IPS DF 6.9 (cell line): ENCODE data around the gene PPP3R2.

Experiments
- DNase-seq: peaks from one replicate; pipeline ENCODE4 v3.0.0-alpha.2; 2013; ENCODE audit warnings: low read depth, low spot score
- H3K27ac ChIP-seq: one replicate; pipeline ENCODE4 v1.5.1; 2013; ENCODE audit warnings: low read length, control low read depth
- H3K27me3 ChIP-seq: 2 replicates; pipeline ENCODE4 v1.6.1; 2013; ENCODE audit warnings: mild to moderate bottlenecking, low read length; ENCODE audit not compliant: control insufficient read depth, insufficient read depth
- H3K36me3 ChIP-seq: 2 replicates; pipeline ENCODE4 v1.6.1; 2013; ENCODE audit warnings: low read length; ENCODE audit not compliant: control insufficient read depth, insufficient read depth
- H3K4me1 ChIP-seq: 2 replicates; pipeline ENCODE4 v1.6.1; 2013; ENCODE audit warnings: low read length; ENCODE audit not compliant: control insufficient read depth, insufficient read depth
- H3K4me3 ChIP-seq: 2 replicates; pipeline ENCODE4 v1.5.1; 2013; ENCODE audit warnings: mild to moderate bottlenecking, low read length
- H3K9me3 ChIP-seq: 2 replicates; pipeline ENCODE4 v1.6.1; 2013; ENCODE audit warnings: low read length, inconsistent platforms; ENCODE audit not compliant: control insufficient read depth, insufficient read depth
- WGBS: extraction: QIAGEN DNeasy Blood & Tissue Kit; methylation state at CpG from one replicate; pipeline ENCODE4 v1.1.7; 2013; ENCODE audit warnings: mixed read lengths, missing lambda C conversion rate; ENCODE audit not compliant: insufficient read length, insufficient coverage; 5-methylcytosine and 5-hydroxymethylcytosine counted together

Gene PPP3R2

GRCh38 chr9:101594796-101595195 lies at the start of gene PPP3R2:
TSS of gene PPP3R2 (minus strand) at chr9:101594969. CDS start at chr9:101594921, 48 bp downstream.
- no peaks in the 10 kb centered on the region for H3K36me3 ChIP-seq
- no peak for DNase-seq
- H3K9me3 ChIP-seq: no peaks in the 10 kb centered on the region
- H3K4me1 ChIP-seq: no peaks in the 10 kb centered on the region
- no peak within 1 kb of the TSS for H3K27ac ChIP-seq
- H3K4me3 ChIP-seq: no peak within 1 kb of the TSS
- WGBS: no CpG with 5 or more reads among the region's 19 CpGs
- no peaks in the 10 kb centered on the region for H3K27me3 ChIP-seq

GRCh38 chr9:101639785-101640665 lies 45.3 kb upstream of the PPP3R2 start:
- no CpG with 5 or more reads among the region's 2 CpGs for WGBS
- H3K27me3 ChIP-seq: no peaks in the 10 kb centered on the region
- H3K9me3 ChIP-seq: peaks cover 2% of the 10 kb centered on the region
- no peak overlapping the region for H3K4me3 ChIP-seq
- DNase-seq: no peak
- no peak overlapping the region for H3K27ac ChIP-seq
- no peaks in the 10 kb centered on the region for H3K36me3 ChIP-seq
- no peaks in the 10 kb centered on the region for H3K4me1 ChIP-seq

GRCh38 chr9:101639311-101639710 lies 44.5 kb upstream of the PPP3R2 start:
- peaks cover 2% of the 10 kb centered on the region for H3K9me3 ChIP-seq
- H3K4me3 ChIP-seq: no peak overlapping the region
- H3K27me3 ChIP-seq: no peaks in the 10 kb centered on the region
- no CpG with 5 or more reads among the region's 1 CpG for WGBS
- no peaks in the 10 kb centered on the region for H3K36me3 ChIP-seq
- DNase-seq: no peak
- H3K27ac ChIP-seq: no peak overlapping the region
- H3K4me1 ChIP-seq: no peaks in the 10 kb centered on the region

GRCh38 chr9:101636247-101636646 lies 41.5 kb upstream of the PPP3R2 start:
- H3K36me3 ChIP-seq: no peaks in the 10 kb centered on the region
- H3K4me1 ChIP-seq: no peaks in the 10 kb centered on the region
- DNase-seq: no peak
- no peaks in the 10 kb centered on the region for H3K9me3 ChIP-seq
- no peak overlapping the region for H3K27ac ChIP-seq
- no peaks in the 10 kb centered on the region for H3K27me3 ChIP-seq
- no CpG with 5 or more reads among the region's 3 CpGs for WGBS
- H3K4me3 ChIP-seq: no peak overlapping the region

GRCh38 chr9:101635473-101635872 lies 40.7 kb upstream of the PPP3R2 start:
- no peaks in the 10 kb centered on the region for H3K36me3 ChIP-seq
- H3K9me3 ChIP-seq: no peaks in the 10 kb centered on the region
- no CpG with 5 or more reads among the region's 1 CpG for WGBS
- H3K4me1 ChIP-seq: no peaks in the 10 kb centered on the region
- no peak overlapping the region for H3K4me3 ChIP-seq
- no peak overlapping the region for H3K27ac ChIP-seq
- H3K27me3 ChIP-seq: no peaks in the 10 kb centered on the region
- DNase-seq: no peak

GRCh38 chr9:101634741-101635409 lies 40.1 kb upstream of the PPP3R2 start:
- no peak for DNase-seq
- H3K4me3 ChIP-seq: no peak overlapping the region
- H3K27me3 ChIP-seq: no peaks in the 10 kb centered on the region
- no peaks in the 10 kb centered on the region for H3K4me1 ChIP-seq
- WGBS: no CpG with 5 or more reads among the region's 4 CpGs
- H3K27ac ChIP-seq: no peak overlapping the region
- no peaks in the 10 kb centered on the region for H3K9me3 ChIP-seq
- H3K36me3 ChIP-seq: no peaks in the 10 kb centered on the region

- Histone ChIP-seq H3K4me3 (no peak overlapping the region), H3K9me3 (no peaks in the 10 kb centered on the region), H3K27me3 (no peaks in the 10 kb centered on the region), H3K36me3 (no peaks in the 10 kb centered on the region), H3K27ac (no peak overlapping the region), H3K4me1 (no peaks in the 10 kb centered on the region)
- no peak for DNase-seq
- no CpG with 5 or more reads among the region's 1 CpG for WGBS
Measured at GRCh38 chr9:101632611-101633010, 37.8 kb upstream of the PPP3R2 start.

- H3K27ac ChIP-seq: no peak overlapping the region
- H3K4me1 ChIP-seq: no peaks in the 10 kb centered on the region
- no peak overlapping the region for H3K4me3 ChIP-seq
- no peaks in the 10 kb centered on the region for H3K9me3 ChIP-seq
- DNase-seq: no peak
- H3K27me3 ChIP-seq: no peaks in the 10 kb centered on the region
- WGBS: no CpG with 5 or more reads among the region's 2 CpGs
- no peaks in the 10 kb centered on the region for H3K36me3 ChIP-seq
Measured at GRCh38 chr9:101631892-101632291, 37.1 kb upstream of the PPP3R2 start.

- Histone ChIP-seq H3K36me3 (no peaks in the 10 kb centered on the region), H3K27me3 (no peaks in the 10 kb centered on the region), H3K4me1 (no peaks in the 10 kb centered on the region), H3K4me3 (no peak overlapping the region), H3K27ac (no peak overlapping the region), H3K9me3 (no peaks in the 10 kb centered on the region)
- DNase-seq: no peak
- 100% methylated on average over 2 of the region's 5 CpGs for WGBS
Measured at GRCh38 chr9:101629636-101630035, 34.9 kb upstream of the PPP3R2 start.

- no CpG with 5 or more reads among the region's 4 CpGs for WGBS
- no peak for DNase-seq
Measured at GRCh38 chr9:101628173-101628572, 33.4 kb upstream of the PPP3R2 start.

More at GRCh38 chr9:101628173-101628572, 33.4 kb upstream of the PPP3R2 start:
- Histone ChIP-seq H3K4me1 (no peaks in the 10 kb centered on the region), H3K27me3 (no peaks in the 10 kb centered on the region), H3K36me3 (no peaks in the 10 kb centered on the region), H3K9me3 (no peaks in the 10 kb centered on the region), H3K27ac (no peak overlapping the region), H3K4me3 (no peak overlapping the region)
